Erythroblast (primary cell): ENCODE data around the gene WDFY2.

ENCODE experiments used
- GATA1 ChIP-seq: IDR thresholded peaks from 2 replicates; pipeline ENCODE4 v1.6.1; 2011; ENCODE audit warnings: low read depth, mild to moderate bottlenecking, control low read depth, low read length, moderate library complexity
- POLR2A ChIP-seq: IDR thresholded peaks from 2 replicates; pipeline ENCODE4 v1.6.1; 2011; ENCODE audit warnings: mild to moderate bottlenecking, low read length

- TF ChIP-seq POLR2A (no peak), GATA1 (no peak)
These were observed 231.6 kb downstream of the WDFY2 start for GRCh38 chr13:51815848-51816247.
